Small intestine (tissue), 7 donors: Measurements from ENCODE around the gene GALNT5. TPM values are rescaled to one million over a fixed set of nuclear protein-coding genes. Genes with fewer than 3 reads are reported as not detected.

Experiments
- DNase-seq, 2 donors: peaks; one replicate each; pipeline versions ENCODE4 v3.0.0 to v3.0.0-alpha.2; 2013
- FAIRE-seq: peaks from 2 replicates; lab custom pipeline; 2012; peaks lifted over from hg19 to GRCh38; lab: Jason Lieb, UNC
- H3K27ac ChIP-seq, 3 donors: one replicate each; pipeline ENCODE4 v1.5.1; 2013; ENCODE audit warnings: low read length in 2 of 3, mild to moderate bottlenecking in 2 of 3, control low read depth in 1 of 3, inconsistent platforms in 1 of 3, low read depth in 1 of 3, moderate library complexity in 1 of 3
- H3K27me3 ChIP-seq, 3 donors: one replicate each; pipeline ENCODE4 v1.6.1; 2013; ENCODE audit warnings: low read length in 3 of 3, inconsistent platforms in 1 of 3; ENCODE audit not compliant: control insufficient read depth in 3 of 3, insufficient read depth in 3 of 3
- H3K36me3 ChIP-seq, 3 donors: one replicate each; pipeline ENCODE4 v1.6.1; 2013; ENCODE audit warnings: low read length in 3 of 3, inconsistent platforms in 1 of 3, low read depth in 1 of 3, mild to moderate bottlenecking in 1 of 3, moderate library complexity in 1 of 3; ENCODE audit not compliant: control insufficient read depth in 3 of 3, insufficient read depth in 2 of 3
- H3K4me1 ChIP-seq, 3 donors: one replicate each; pipeline ENCODE4 v1.6.1; 2013; ENCODE audit warnings: low read length in 2 of 3, inconsistent platforms in 1 of 3, low read depth in 1 of 3, mild to moderate bottlenecking in 1 of 3, moderate library complexity in 1 of 3; ENCODE audit not compliant: control insufficient read depth in 3 of 3, insufficient read depth in 2 of 3
- H3K4me3 ChIP-seq, 3 donors: one replicate each; pipeline ENCODE4 v1.5.1; 2013; ENCODE audit warnings: low read length in 3 of 3, control low read depth in 1 of 3, inconsistent platforms in 1 of 3, low read depth in 1 of 3, mild to moderate bottlenecking in 1 of 3, moderate library complexity in 1 of 3
- H3K9me3 ChIP-seq, 2 donors: one replicate each; pipeline ENCODE4 v1.6.1; 2013; ENCODE audit warnings: low read depth in 1 of 2, low read length in 1 of 2; ENCODE audit not compliant: control insufficient read depth in 2 of 2, insufficient read depth in 1 of 2
- WGBS, 3 donors: extraction: QIAGEN DNeasy Blood & Tissue Kit; methylation state at CpG; one replicate each; pipeline ENCODE4 v1.1.7; 2013; 5-methylcytosine and 5-hydroxymethylcytosine counted together
- polyA plus RNA-seq, 4 donors: library from polyadenylated mRNA; stranded (reverse) in 3 of 4; unstranded in 1 of 4; fragments of 200-250 nt in 3 of 4; fragments of 120-200 nt in 1 of 4; gene quantifications; one replicate each; pipeline versions ENCODE4 v1.2.1 to v1.2.3, GENCODE V29; 2013
- donor health status: healthy with polysubstance abuse.
- donor health status: control.
- donor health status: control.
- donor health status: Bipolar disorder and iron deficiency.
- donor health status: healthy.

Gene GALNT5
- polyA plus RNA-seq, 4 donors: 0.67 to 29.2 (median 2.3) TPM

- Histone ChIP-seq H3K36me3 (no peaks in the 10 kb centered on the region), H3K4me3 (no peak overlapping the region), H3K9me3 (no peaks in the 10 kb centered on the region), H3K27ac (no peak overlapping the region), H3K27me3 (no peaks in the 10 kb centered on the region), H3K4me1 (peaks cover 0 to 6% (median 2%) of the 10 kb centered on the region in 3 donors)
- FAIRE-seq (no peak), DNase-seq (no peak)
- 90 to 97% (median 92%) methylated on average over 1 of the region's 1 CpG for WGBS, 3 donors
Measured at GRCh38 chr2:157287160-157287559, 29.7 kb downstream of the GALNT5 start.

GRCh38 chr2:157290525-157290924 lies 33.0 kb downstream of the GALNT5 start:
- Histone ChIP-seq H3K27me3 (no peaks in the 10 kb centered on the region), H3K9me3 (no peaks in the 10 kb centered on the region), H3K36me3 (no peaks in the 10 kb centered on the region), H3K4me1 (peaks cover 0 to 4% (median 0%) of the 10 kb centered on the region in 3 donors), H3K4me3 (no peak overlapping the region), H3K27ac (no peak overlapping the region)
- DNase-seq (no peak), FAIRE-seq (no peak)
- WGBS, 3 donors: 91 to 92% (median 92%) methylated on average over 2 of the region's 2 CpGs

GRCh38 chr2:157291018-157291417 lies 33.5 kb downstream of the GALNT5 start:
- H3K4me3 ChIP-seq: no peak overlapping the region
- H3K4me1 ChIP-seq: peaks cover 0 to 4% (median 0%) of the 10 kb centered on the region in 3 donors
- FAIRE-seq (no peak), DNase-seq (no peak)
- WGBS, 3 donors: 83 to 88% (median 83%) methylated on average over 1 of the region's 1 CpG
- no peaks in the 10 kb centered on the region for H3K9me3 ChIP-seq
- H3K27me3 ChIP-seq: no peaks in the 10 kb centered on the region
- no peaks in the 10 kb centered on the region for H3K36me3 ChIP-seq
- no peak overlapping the region for H3K27ac ChIP-seq

- Histone ChIP-seq H3K4me1 (peaks cover 0 to 4% (median 0%) of the 10 kb centered on the region in 3 donors), H3K36me3 (no peaks in the 10 kb centered on the region), H3K27me3 (no peaks in the 10 kb centered on the region), H3K4me3 (no peak overlapping the region), H3K9me3 (no peaks in the 10 kb centered on the region), H3K27ac (no peak overlapping the region)
- peak in 1 of 2 donors; percentile 29 for DNase-seq
- no peak for FAIRE-seq
- 72 to 89% (median 80%) methylated on average over 5 of the region's 5 CpGs for WGBS, 3 donors
Measured at GRCh38 chr2:157292853-157293252, 35.3 kb downstream of the GALNT5 start.

GRCh38 chr2:157296490-157296889 lies 39.0 kb downstream of the GALNT5 start:
- H3K27me3 ChIP-seq: no peaks in the 10 kb centered on the region
- H3K27ac ChIP-seq: no peak overlapping the region
- no peaks in the 10 kb centered on the region for H3K36me3 ChIP-seq
- 42 to 50% (median 45%) methylated on average over 1 of the region's 1 CpG for WGBS, 3 donors
- FAIRE-seq (no peak), DNase-seq (no peak)
- peaks cover 0 to 10% (median 0%) of the 10 kb centered on the region in 3 donors for H3K4me1 ChIP-seq
- H3K9me3 ChIP-seq: no peaks in the 10 kb centered on the region
- H3K4me3 ChIP-seq: no peak overlapping the region

- Histone ChIP-seq H3K4me3 (no peak overlapping the region), H3K27me3 (no peaks in the 10 kb centered on the region), H3K27ac (no peak overlapping the region), H3K36me3 (no peaks in the 10 kb centered on the region), H3K4me1 (peaks cover 0 to 14% (median 0%) of the 10 kb centered on the region in 3 donors), H3K9me3 (no peaks in the 10 kb centered on the region)
- DNase-seq (no peak), FAIRE-seq (no peak)
- WGBS, 3 donors: 84 to 96% (median 91%) methylated on average over 4 of the region's 4 CpGs
Measured at GRCh38 chr2:157296958-157297357, 39.5 kb downstream of the GALNT5 start.

GRCh38 chr2:157301307-157301706 lies 43.8 kb downstream of the GALNT5 start:
- no peak overlapping the region for H3K4me3 ChIP-seq
- peak; percentile 34 to 48 for DNase-seq
- WGBS, 3 donors: 28 to 69% (median 46%) methylated on average over 2 of the region's 2 CpGs
- FAIRE-seq: no peak
- no peak overlapping the region for H3K27ac ChIP-seq
- peaks cover 0 to 16% (median 0%) of the 10 kb centered on the region in 3 donors for H3K4me1 ChIP-seq
- no peaks in the 10 kb centered on the region for H3K27me3 ChIP-seq
- H3K9me3 ChIP-seq: no peaks in the 10 kb centered on the region
- H3K36me3 ChIP-seq: no peaks in the 10 kb centered on the region

GRCh38 chr2:157302492-157303099 lies 45.1 kb downstream of the GALNT5 start:
- Histone ChIP-seq H3K36me3 (no peaks in the 10 kb centered on the region), H3K27ac (no peak overlapping the region), H3K9me3 (no peaks in the 10 kb centered on the region), H3K4me1 (peaks cover 0 to 16% (median 0%) of the 10 kb centered on the region in 3 donors), H3K4me3 (no peak overlapping the region), H3K27me3 (no peaks in the 10 kb centered on the region)
- FAIRE-seq (peak; percentile 82), DNase-seq (peak; percentile 73 to 74)
- WGBS, 3 donors: 31 to 34% (median 33%) methylated on average over 9 of the region's 9 CpGs

GRCh38 chr2:157303612-157304011 lies 46.1 kb downstream of the GALNT5 start:
- Histone ChIP-seq H3K36me3 (no peaks in the 10 kb centered on the region), H3K27ac (no peak overlapping the region), H3K4me3 (no peak overlapping the region), H3K4me1 (peaks cover 0 to 16% (median 0%) of the 10 kb centered on the region in 3 donors), H3K27me3 (no peaks in the 10 kb centered on the region), H3K9me3 (no peaks in the 10 kb centered on the region)
- FAIRE-seq (no peak), DNase-seq (no peak)
- WGBS, 3 donors: 47 to 71% (median 52%) methylated on average over 2 of the region's 2 CpGs
